ENCODE measurements around the gene RNF167.
A peak's percentile ranks its signal among the peaks of the same experiment; 100 is the strongest.

RNF167 gene

GRCh38 chr17:4944163-4944553 is 4.1 kb downstream of the RNF167 start:
- Histone ChIP-seq H3K4me1 (ENCODE audit: control insufficient read depth, insufficient read depth, low read length) (peaks cover 6% of the 10 kb centered on the region), H3K4me3 (ENCODE audit: low read depth, low read length) (no peak overlapping the region), H3K27me3 (ENCODE audit: control insufficient read depth, insufficient read depth, low read length) (no peaks in the 10 kb centered on the region), H3K9me3 (ENCODE audit: control insufficient read depth, insufficient read depth, low read length) (no peaks in the 10 kb centered on the region), H3K9ac (ENCODE audit: low read depth, low read length) (no peak overlapping the region), H3K36me3 (ENCODE audit: control insufficient read depth, insufficient read depth, low read length) (peaks cover 48% of the 10 kb centered on the region)

GRCh38 chr17:4944554-4945175 is 4.6 kb downstream of the RNF167 start:
- H3K27me3 ChIP-seq (ENCODE audit: control insufficient read depth, insufficient read depth, low read length): no peaks in the 10 kb centered on the region
- peaks cover 48% of the 10 kb centered on the region for H3K36me3 ChIP-seq (ENCODE audit: control insufficient read depth, insufficient read depth, low read length)
- no peak overlapping the region for H3K4me3 ChIP-seq (ENCODE audit: low read depth, low read length)
- H3K9ac ChIP-seq (ENCODE audit: low read depth, low read length): no peak overlapping the region
- peaks cover 6% of the 10 kb centered on the region for H3K4me1 ChIP-seq (ENCODE audit: control insufficient read depth, insufficient read depth, low read length)
- no peaks in the 10 kb centered on the region for H3K9me3 ChIP-seq (ENCODE audit: control insufficient read depth, insufficient read depth, low read length)

GRCh38 chr17:4945176-4945943 is 5.3 kb downstream of the RNF167 start:
- Histone ChIP-seq H3K4me1 (ENCODE audit: control insufficient read depth, insufficient read depth, low read length) (peaks cover 6% of the 10 kb centered on the region), H3K9me3 (ENCODE audit: control insufficient read depth, insufficient read depth, low read length) (no peaks in the 10 kb centered on the region), H3K9ac (ENCODE audit: low read depth, low read length) (no peak overlapping the region), H3K4me3 (ENCODE audit: low read depth, low read length) (peak overlapping the region; percentile 62), H3K36me3 (ENCODE audit: control insufficient read depth, insufficient read depth, low read length) (peaks cover 48% of the 10 kb centered on the region), H3K27me3 (ENCODE audit: control insufficient read depth, insufficient read depth, low read length) (no peaks in the 10 kb centered on the region)

- Histone ChIP-seq H3K9me3 (ENCODE audit: control insufficient read depth, insufficient read depth, low read length) (no peaks in the 10 kb centered on the region), H3K9ac (ENCODE audit: low read depth, low read length) (no peak overlapping the region), H3K36me3 (ENCODE audit: control insufficient read depth, insufficient read depth, low read length) (peaks cover 48% of the 10 kb centered on the region), H3K4me3 (ENCODE audit: low read depth, low read length) (peak overlapping the region; percentile 62), H3K27me3 (ENCODE audit: control insufficient read depth, insufficient read depth, low read length) (no peaks in the 10 kb centered on the region), H3K4me1 (ENCODE audit: control insufficient read depth, insufficient read depth, low read length) (peaks cover 6% of the 10 kb centered on the region)
These were observed 5.8 kb downstream of the RNF167 start for GRCh38 chr17:4945944-4946280.

GRCh38 chr17:4946312-4946976 is 6.4 kb downstream of the RNF167 start:
- peak overlapping the region; percentile 62 for H3K9ac ChIP-seq (ENCODE audit: low read depth, low read length)
- H3K36me3 ChIP-seq (ENCODE audit: control insufficient read depth, insufficient read depth, low read length): peaks cover 48% of the 10 kb centered on the region
- peak overlapping the region; percentile 62 for H3K4me3 ChIP-seq (ENCODE audit: low read depth, low read length)
- H3K9me3 ChIP-seq (ENCODE audit: control insufficient read depth, insufficient read depth, low read length): no peaks in the 10 kb centered on the region
- peaks cover 11% of the 10 kb centered on the region for H3K4me1 ChIP-seq (ENCODE audit: control insufficient read depth, insufficient read depth, low read length)
- H3K27me3 ChIP-seq (ENCODE audit: control insufficient read depth, insufficient read depth, low read length): no peaks in the 10 kb centered on the region

- Histone ChIP-seq H3K4me1 (ENCODE audit: control insufficient read depth, insufficient read depth, low read length) (peaks cover 15% of the 10 kb centered on the region), H3K9me3 (ENCODE audit: control insufficient read depth, insufficient read depth, low read length) (no peaks in the 10 kb centered on the region), H3K9ac (ENCODE audit: low read depth, low read length) (peak overlapping the region; percentile 62), H3K36me3 (ENCODE audit: control insufficient read depth, insufficient read depth, low read length) (peaks cover 48% of the 10 kb centered on the region), H3K4me3 (ENCODE audit: low read depth, low read length) (peak overlapping the region; percentile 62), H3K27me3 (ENCODE audit: control insufficient read depth, insufficient read depth, low read length) (no peaks in the 10 kb centered on the region)
These were observed 6.9 kb downstream of the RNF167 start for GRCh38 chr17:4947010-4947410.

- H3K9me3 ChIP-seq (ENCODE audit: control insufficient read depth, insufficient read depth, low read length): no peaks in the 10 kb centered on the region
- H3K4me1 ChIP-seq (ENCODE audit: control insufficient read depth, insufficient read depth, low read length): peaks cover 15% of the 10 kb centered on the region
- H3K27me3 ChIP-seq (ENCODE audit: control insufficient read depth, insufficient read depth, low read length): no peaks in the 10 kb centered on the region
- peak overlapping the region; percentile 94 for H3K9ac ChIP-seq (ENCODE audit: low read depth, low read length)
- H3K36me3 ChIP-seq (ENCODE audit: control insufficient read depth, insufficient read depth, low read length): peaks cover 46% of the 10 kb centered on the region
- peak overlapping the region; percentile 62 for H3K4me3 ChIP-seq (ENCODE audit: low read depth, low read length)
These were observed 7.5 kb downstream of the RNF167 start for GRCh38 chr17:4947411-4948165.

GRCh38 chr17:4948166-4948930 is 8.3 kb downstream of the RNF167 start, which contains the start of gene PFN1:
Gene PFN1 (minus strand): TSS chr17:4948530. CDS start chr17:4948394, 136 bp downstream.
- peak within 1 kb of the TSS; percentile 62 for H3K4me3 ChIP-seq (ENCODE audit: low read depth, low read length)
- H3K4me1 ChIP-seq (ENCODE audit: control insufficient read depth, insufficient read depth, low read length): peaks cover 15% of the 10 kb centered on the region
- no peaks in the 10 kb centered on the region for H3K9me3 ChIP-seq (ENCODE audit: control insufficient read depth, insufficient read depth, low read length)

GRCh38 chr17:4948931-4949320 is 8.9 kb downstream of the RNF167 start:
- H3K27me3 ChIP-seq (ENCODE audit: control insufficient read depth, insufficient read depth, low read length): no peaks in the 10 kb centered on the region
- H3K36me3 ChIP-seq (ENCODE audit: control insufficient read depth, insufficient read depth, low read length): peaks cover 33% of the 10 kb centered on the region
- H3K4me3 ChIP-seq (ENCODE audit: low read depth, low read length): peak overlapping the region; percentile 62
- H3K9ac ChIP-seq (ENCODE audit: low read depth, low read length): peak overlapping the region; percentile 90
- no peaks in the 10 kb centered on the region for H3K9me3 ChIP-seq (ENCODE audit: control insufficient read depth, insufficient read depth, low read length)
- H3K4me1 ChIP-seq (ENCODE audit: control insufficient read depth, insufficient read depth, low read length): peaks cover 15% of the 10 kb centered on the region

More at GRCh38 chr17:4948166-4948930, 8.3 kb downstream of the RNF167 start, which contains the start of gene PFN1:
- Histone ChIP-seq H3K36me3 (ENCODE audit: control insufficient read depth, insufficient read depth, low read length) (peaks cover 38% of the 10 kb centered on the region), H3K27me3 (ENCODE audit: control insufficient read depth, insufficient read depth, low read length) (no peaks in the 10 kb centered on the region), H3K9ac (ENCODE audit: low read depth, low read length) (peak within 1 kb of the TSS; percentile 94)

GRCh38 chr17:4949321-4950074 is 9.4 kb downstream of the RNF167 start:
- Histone ChIP-seq H3K4me1 (ENCODE audit: control insufficient read depth, insufficient read depth, low read length) (peaks cover 13% of the 10 kb centered on the region), H3K9me3 (ENCODE audit: control insufficient read depth, insufficient read depth, low read length) (no peaks in the 10 kb centered on the region), H3K4me3 (ENCODE audit: low read depth, low read length) (peak overlapping the region; percentile 62), H3K36me3 (ENCODE audit: control insufficient read depth, insufficient read depth, low read length) (peaks cover 27% of the 10 kb centered on the region), H3K27me3 (ENCODE audit: control insufficient read depth, insufficient read depth, low read length) (no peaks in the 10 kb centered on the region), H3K9ac (ENCODE audit: low read depth, low read length) (peak overlapping the region; percentile 90)

Data from iPS-15b (cell line).